NCI-H1092 (cell line): ENCODE measurements around the gene SDF4.

Experiments
- DNase-seq: peaks from one replicate; lab custom pipeline; 2025; lab: John Stamatoyannopoulos, UW

Gene SDF4

DNA sequence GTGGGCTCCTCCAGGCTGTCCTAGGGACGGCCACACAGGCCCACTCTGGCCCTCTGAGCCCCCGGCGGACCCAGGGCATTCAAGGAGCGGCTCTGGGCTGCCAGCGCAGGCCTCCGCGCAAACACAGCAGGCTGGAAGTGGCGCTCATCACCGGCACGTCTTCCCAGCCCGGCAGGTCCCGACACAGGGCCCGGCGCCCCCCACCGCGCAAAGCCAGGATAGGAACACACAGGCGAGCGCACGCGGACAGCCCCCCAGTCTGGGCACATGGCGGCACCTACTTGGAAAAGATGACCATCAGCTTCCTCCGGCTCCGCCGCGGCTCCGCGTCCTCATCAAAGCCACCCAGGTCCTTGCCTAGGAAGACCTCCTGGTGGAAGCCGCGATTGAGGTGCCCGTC lies 3.6 kb downstream of the SDF4 start:
- DNase-seq = no peak

GRCh38 chr1:1227386-1227785 lies 4.4 kb downstream of the SDF4 start:
- no peak for DNase-seq

GRCh38 chr1:1226566-1227362 lies 5.0 kb downstream of the SDF4 start:
- DNase-seq = no peak

- DNase-seq = no peak
These were observed 5.9 kb downstream of the SDF4 start for GRCh38 chr1:1225913-1226312.

- DNase-seq = no peak
These were observed 6.5 kb downstream of the SDF4 start for GRCh38 chr1:1225238-1225845.

GRCh38 chr1:1223891-1224290 lies 7.9 kb downstream of the SDF4 start:
- no peak for DNase-seq

GRCh38 chr1:1223321-1223720 lies 8.5 kb downstream of the SDF4 start:
- no peak for DNase-seq

DNA sequence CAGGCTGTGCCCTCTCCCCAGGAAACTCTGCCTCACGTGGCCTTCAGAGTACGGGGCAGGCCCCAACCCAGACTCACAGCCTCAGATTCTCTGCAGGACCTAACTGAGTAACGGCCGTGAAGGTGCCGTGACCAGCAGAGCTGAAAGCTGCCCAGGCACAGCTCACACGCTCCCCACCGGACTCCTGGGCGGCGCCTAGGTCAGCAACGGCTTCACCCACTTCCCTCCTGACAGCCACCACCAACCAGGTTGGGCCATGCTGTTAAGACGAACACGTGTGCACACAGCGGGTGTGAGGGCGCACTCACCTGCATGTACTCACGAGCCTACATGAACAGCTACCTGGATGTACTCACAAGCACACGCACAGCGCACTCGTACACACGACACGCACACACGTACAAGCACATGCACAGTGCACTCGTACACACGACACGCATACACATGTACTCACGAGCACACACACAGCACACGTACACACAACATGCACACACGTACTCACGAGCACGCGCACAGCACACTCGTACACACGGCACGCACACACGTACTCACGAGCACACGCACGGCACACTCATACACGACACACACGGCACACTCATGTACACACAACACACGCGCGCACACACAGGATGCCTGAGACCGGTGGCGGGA lies 9.1 kb downstream of the SDF4 start:
- no peak for DNase-seq

DNA sequence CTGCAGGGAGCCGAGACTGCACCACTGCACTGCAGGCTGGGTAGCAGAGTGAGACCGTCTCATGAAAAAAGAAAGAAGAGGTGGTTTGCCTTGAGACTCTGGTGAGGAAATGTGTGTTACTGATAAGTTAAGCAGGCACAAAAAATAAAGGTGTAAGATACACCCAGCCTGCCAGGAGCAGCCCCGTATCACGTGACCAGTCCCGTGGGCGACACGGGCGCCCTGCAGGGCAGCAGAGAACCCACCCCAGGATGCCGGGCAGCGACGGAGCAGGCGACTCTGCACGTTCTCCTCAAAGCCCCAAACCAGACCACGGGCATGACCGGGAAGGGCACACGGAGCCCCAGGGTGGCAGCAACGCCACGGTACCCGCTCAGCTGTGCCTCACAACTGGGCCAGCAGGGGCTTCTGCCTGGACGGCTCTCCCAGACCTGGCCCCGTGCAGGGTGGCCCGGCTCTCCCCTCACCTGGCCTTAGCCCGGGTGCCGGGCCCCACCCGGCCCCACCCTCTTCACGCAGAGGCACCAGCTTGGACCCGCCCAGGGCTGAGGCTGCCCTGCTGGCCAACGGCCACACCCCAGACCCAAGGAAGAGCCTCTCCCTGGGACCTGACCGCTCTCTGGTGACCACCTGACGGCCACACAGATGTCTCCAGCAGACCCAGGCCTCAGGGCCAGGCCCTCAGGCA lies 9.8 kb downstream of the SDF4 start:
- DNase-seq = no peak

GRCh38 chr1:1220197-1220596 lies 11.6 kb downstream of the SDF4 start:
- DNase-seq = no peak

- no peak for DNase-seq
These were observed 12.5 kb downstream of the SDF4 start for GRCh38 chr1:1219341-1219740.

DNA sequence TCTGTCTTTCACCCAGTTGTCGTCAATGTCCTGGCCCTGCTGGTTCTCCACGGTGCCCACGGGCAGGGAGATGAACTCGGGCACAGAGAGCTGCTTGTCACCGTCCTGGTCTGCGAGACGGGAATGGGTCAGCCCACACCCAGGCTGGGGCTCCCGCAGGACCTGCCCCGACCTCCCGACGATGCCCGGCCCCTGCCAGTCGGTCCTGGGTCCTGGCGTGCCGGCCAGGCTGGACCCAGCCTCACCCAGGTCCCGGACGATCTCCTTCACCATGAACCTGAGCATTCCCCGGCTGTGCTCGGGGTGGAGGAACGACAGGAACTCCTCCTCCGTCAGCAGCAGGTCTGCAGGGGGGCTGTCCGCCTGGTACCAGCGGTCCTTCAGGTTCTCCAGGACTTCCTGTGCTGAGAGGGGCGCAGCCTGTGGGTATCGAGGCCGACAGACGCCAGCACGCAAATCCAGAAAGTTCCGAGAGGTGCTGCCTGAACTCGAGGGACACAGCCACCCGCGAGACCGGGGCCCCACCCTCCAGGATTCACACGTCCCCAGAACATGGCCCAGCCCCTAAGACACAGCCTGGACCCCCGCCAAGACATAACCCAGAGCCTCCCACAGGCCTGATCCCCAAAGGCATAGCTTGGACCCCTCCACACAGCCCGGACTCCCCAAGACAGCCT lies 13.1 kb downstream of the SDF4 start:
- no peak for DNase-seq

GRCh38 chr1:1217621-1218523 lies 13.9 kb downstream of the SDF4 start:
- no peak for DNase-seq

- no peak for DNase-seq
These were observed 14.8 kb downstream of the SDF4 start for GRCh38 chr1:1216770-1217620.

DNA sequence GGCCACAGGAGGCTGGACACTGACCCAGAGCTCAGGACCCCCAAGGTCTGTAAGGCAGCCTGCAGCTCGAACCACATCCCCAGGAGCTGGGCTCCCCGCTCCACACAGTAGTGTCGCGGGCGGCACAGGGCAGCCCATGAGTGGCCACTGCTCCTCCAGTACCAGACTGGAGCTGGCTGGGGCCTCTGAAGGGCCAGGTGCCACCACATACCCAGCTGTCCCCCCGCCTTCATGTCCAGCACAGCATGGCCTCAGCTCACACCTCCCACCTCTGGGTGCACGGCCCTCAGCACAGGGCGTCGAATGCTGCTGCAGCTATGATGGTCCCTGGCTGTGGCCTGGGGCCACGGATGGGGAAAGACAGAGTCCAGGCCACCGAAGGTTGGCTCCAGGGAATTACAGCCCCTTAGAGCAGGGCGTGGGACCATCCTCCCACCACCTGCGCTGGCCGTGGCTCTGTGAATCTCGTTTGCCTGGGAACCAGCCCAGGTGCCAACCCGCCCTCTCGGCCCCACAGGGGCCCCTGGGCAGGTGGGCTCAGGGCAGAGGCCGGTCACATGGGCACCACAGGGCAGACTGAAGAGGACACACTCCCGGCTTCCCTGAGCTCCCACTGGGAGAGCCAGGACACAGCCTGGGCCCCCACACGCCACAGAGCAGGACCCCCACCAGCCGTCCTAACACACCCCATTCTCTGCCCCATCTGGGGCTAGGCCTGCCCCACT lies 15.8 kb downstream of the SDF4 start:
- DNase-seq = no peak

- DNase-seq = no peak
These were observed 16.6 kb downstream of the SDF4 start for GRCh38 chr1:1215080-1215676.

GRCh38 chr1:1213345-1214265 lies 18.2 kb downstream of the SDF4 start, which contains the start of gene TNFRSF4:
TNFRSF4 (minus strand) TSS chr1:1214153; CDS start chr1:1214127, 26 bp downstream.
- DNase-seq = no peak
